ENCODE data around the gene RANBP17. TPM values are rescaled to one million over a fixed set of nuclear protein-coding genes. Genes with fewer than 3 reads are reported as not detected.
A peak's percentile ranks its signal among the peaks of the same experiment; 100 is the strongest.

Gene RANBP17
- total RNA-seq, 1 experiment from 2014 or later: not detected

GRCh38 chr5:171335616-171336015 lies 473.8 kb downstream of the RANBP17 start:
- no TSS peak for BruUV-seq (replicated peaks)
- Histone ChIP-seq H3K36me3 (ENCODE audit: insufficient read depth, low read length, poor library complexity, severe bottlenecking) (no peaks in the 10 kb centered on the region), H3K27me3 (replicated peaks; ENCODE audit: insufficient read depth, low read depth, low read length, poor library complexity) (peaks cover 67% of the 10 kb centered on the region), H3K27ac (ENCODE audit: low read depth, low read length, poor library complexity, severe bottlenecking) (no peak overlapping the region), H3K9me3 (ENCODE audit: low read depth, low read length, poor library complexity, severe bottlenecking) (no peaks in the 10 kb centered on the region), H3K4me3 (ENCODE audit: low read depth, low read length, poor library complexity, severe bottlenecking) (no peak overlapping the region), H3K4me1 (ENCODE audit: insufficient read depth, low read length, poor library complexity, severe bottlenecking) (no peaks in the 10 kb centered on the region)
- intact Hi-C loops (cut with micrococcal nuclease; ENCODE audit: unreplicated experiment): loop anchor here (5.0 to 10.0 kb wide), 2 partner anchors 63 to 691 kb away; no protein-coding TSS in a partner anchor
- POLR2A ChIA-PET (ENCODE audit: low non-redundant PET): no interaction called here
- TF ChIP-seq EZH2 (IDR thresholded peaks at IDR 0.05; ENCODE audit: borderline replicate concordance, low read depth, low read length, poor library complexity, severe bottlenecking) (no peak), CTCF (conservative IDR thresholded peaks at IDR 0.05; ENCODE audit: low read depth, low read length) (no peak)
- CTCF ChIA-PET: no interaction called here
- no peak for DNase-seq (ENCODE audit: low spot score)

GRCh38 chr5:171336521-171337209 lies 474.8 kb downstream of the RANBP17 start:
- Histone ChIP-seq H3K27me3 (replicated peaks; ENCODE audit: insufficient read depth, low read depth, low read length, poor library complexity) (peaks cover 64% of the 10 kb centered on the region), H3K9me3 (ENCODE audit: low read depth, low read length, poor library complexity, severe bottlenecking) (no peaks in the 10 kb centered on the region), H3K4me1 (ENCODE audit: insufficient read depth, low read length, poor library complexity, severe bottlenecking) (no peaks in the 10 kb centered on the region), H3K27ac (ENCODE audit: low read depth, low read length, poor library complexity, severe bottlenecking) (no peak overlapping the region), H3K4me3 (ENCODE audit: low read depth, low read length, poor library complexity, severe bottlenecking) (peak overlapping the region; percentile 35), H3K36me3 (ENCODE audit: insufficient read depth, low read length, poor library complexity, severe bottlenecking) (no peaks in the 10 kb centered on the region)
- DNase-seq (ENCODE audit: low spot score): peak; percentile 57
- POLR2A ChIA-PET (ENCODE audit: low non-redundant PET): no interaction called here
- no TSS peak for BruUV-seq (replicated peaks)
- TF ChIP-seq EZH2 (IDR thresholded peaks at IDR 0.05; ENCODE audit: borderline replicate concordance, low read depth, low read length, poor library complexity, severe bottlenecking) (no peak), CTCF (conservative IDR thresholded peaks at IDR 0.05; ENCODE audit: low read depth, low read length) (peak; percentile 75)
- CTCF ChIA-PET: no interaction called here
- intact Hi-C loops (cut with micrococcal nuclease; ENCODE audit: unreplicated experiment): loop anchor here (1.0 to 10.0 kb wide), 4 partner anchors 64 to 692 kb away; no protein-coding TSS in a partner anchor

GRCh38 chr5:171337210-171337569 lies 475.4 kb downstream of the RANBP17 start:
- CTCF ChIA-PET: no interaction called here
- POLR2A ChIA-PET (ENCODE audit: low non-redundant PET): no interaction called here
- DNase-seq (ENCODE audit: low spot score): no peak
- Histone ChIP-seq H3K4me3 (ENCODE audit: low read depth, low read length, poor library complexity, severe bottlenecking) (peak overlapping the region; percentile 35), H3K36me3 (ENCODE audit: insufficient read depth, low read length, poor library complexity, severe bottlenecking) (no peaks in the 10 kb centered on the region), H3K27me3 (replicated peaks; ENCODE audit: insufficient read depth, low read depth, low read length, poor library complexity) (peaks cover 62% of the 10 kb centered on the region), H3K27ac (ENCODE audit: low read depth, low read length, poor library complexity, severe bottlenecking) (no peak overlapping the region), H3K4me1 (ENCODE audit: insufficient read depth, low read length, poor library complexity, severe bottlenecking) (no peaks in the 10 kb centered on the region), H3K9me3 (ENCODE audit: low read depth, low read length, poor library complexity, severe bottlenecking) (no peaks in the 10 kb centered on the region)
- no TSS peak for BruUV-seq (replicated peaks)
- no peak for TF ChIP-seq CTCF (conservative IDR thresholded peaks at IDR 0.05; ENCODE audit: low read depth, low read length)
- TF ChIP-seq EZH2 (IDR thresholded peaks at IDR 0.05; ENCODE audit: borderline replicate concordance, low read depth, low read length, poor library complexity, severe bottlenecking): no peak
- intact Hi-C loops (cut with micrococcal nuclease; ENCODE audit: unreplicated experiment): loop anchor here (1.0 to 10.0 kb wide), 4 partner anchors 65 to 692 kb away; no protein-coding TSS in a partner anchor

Data from A673 (cell line).